ENCODE results near the gene FGF18.

DNA sequence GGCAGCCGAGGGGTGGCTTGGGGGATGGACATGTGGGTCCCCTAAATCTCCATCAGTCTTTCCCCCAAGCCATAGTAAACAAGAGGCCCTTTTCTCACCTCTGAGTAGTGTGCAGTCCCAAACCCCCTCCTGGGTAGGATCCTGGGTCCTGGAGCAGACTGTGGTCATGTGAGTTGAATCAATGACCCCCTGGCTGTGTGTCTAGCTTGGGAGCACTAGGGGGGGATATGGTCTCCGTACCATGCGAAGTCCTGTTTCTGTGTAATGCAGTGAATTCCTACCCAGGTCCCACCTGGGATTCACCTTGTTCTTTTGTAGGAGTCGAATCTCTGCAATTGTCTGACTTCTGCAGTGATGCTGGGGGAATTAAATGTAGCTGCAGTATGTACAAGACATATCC, 66.2 kb downstream of the FGF18 start:
- TF ChIP-seq, protein P1, sequence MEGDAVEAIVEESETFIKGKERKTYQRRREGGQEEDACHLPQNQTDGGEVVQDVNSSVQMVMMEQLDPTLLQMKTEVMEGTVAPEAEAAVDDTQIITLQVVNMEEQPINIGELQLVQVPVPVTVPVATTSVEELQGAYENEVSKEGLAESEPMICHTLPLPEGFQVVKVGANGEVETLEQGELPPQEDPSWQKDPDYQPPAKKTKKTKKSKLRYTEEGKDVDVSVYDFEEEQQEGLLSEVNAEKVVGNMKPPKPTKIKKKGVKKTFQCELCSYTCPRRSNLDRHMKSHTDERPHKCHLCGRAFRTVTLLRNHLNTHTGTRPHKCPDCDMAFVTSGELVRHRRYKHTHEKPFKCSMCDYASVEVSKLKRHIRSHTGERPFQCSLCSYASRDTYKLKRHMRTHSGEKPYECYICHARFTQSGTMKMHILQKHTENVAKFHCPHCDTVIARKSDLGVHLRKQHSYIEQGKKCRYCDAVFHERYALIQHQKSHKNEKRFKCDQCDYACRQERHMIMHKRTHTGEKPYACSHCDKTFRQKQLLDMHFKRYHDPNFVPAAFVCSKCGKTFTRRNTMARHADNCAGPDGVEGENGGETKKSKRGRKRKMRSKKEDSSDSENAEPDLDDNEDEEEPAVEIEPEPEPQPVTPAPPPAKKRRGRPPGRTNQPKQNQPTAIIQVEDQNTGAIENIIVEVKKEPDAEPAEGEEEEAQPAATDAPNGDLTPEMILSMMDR (IDR thresholded peaks at IDR 0.05): no peak
- TF ChIP-seq, protein P2, sequence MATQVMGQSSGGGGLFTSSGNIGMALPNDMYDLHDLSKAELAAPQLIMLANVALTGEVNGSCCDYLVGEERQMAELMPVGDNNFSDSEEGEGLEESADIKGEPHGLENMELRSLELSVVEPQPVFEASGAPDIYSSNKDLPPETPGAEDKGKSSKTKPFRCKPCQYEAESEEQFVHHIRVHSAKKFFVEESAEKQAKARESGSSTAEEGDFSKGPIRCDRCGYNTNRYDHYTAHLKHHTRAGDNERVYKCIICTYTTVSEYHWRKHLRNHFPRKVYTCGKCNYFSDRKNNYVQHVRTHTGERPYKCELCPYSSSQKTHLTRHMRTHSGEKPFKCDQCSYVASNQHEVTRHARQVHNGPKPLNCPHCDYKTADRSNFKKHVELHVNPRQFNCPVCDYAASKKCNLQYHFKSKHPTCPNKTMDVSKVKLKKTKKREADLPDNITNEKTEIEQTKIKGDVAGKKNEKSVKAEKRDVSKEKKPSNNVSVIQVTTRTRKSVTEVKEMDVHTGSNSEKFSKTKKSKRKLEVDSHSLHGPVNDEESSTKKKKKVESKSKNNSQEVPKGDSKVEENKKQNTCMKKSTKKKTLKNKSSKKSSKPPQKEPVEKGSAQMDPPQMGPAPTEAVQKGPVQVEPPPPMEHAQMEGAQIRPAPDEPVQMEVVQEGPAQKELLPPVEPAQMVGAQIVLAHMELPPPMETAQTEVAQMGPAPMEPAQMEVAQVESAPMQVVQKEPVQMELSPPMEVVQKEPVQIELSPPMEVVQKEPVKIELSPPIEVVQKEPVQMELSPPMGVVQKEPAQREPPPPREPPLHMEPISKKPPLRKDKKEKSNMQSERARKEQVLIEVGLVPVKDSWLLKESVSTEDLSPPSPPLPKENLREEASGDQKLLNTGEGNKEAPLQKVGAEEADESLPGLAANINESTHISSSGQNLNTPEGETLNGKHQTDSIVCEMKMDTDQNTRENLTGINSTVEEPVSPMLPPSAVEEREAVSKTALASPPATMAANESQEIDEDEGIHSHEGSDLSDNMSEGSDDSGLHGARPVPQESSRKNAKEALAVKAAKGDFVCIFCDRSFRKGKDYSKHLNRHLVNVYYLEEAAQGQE (IDR thresholded peaks at IDR 0.05; ENCODE audit: insufficient read depth in 1 of 2, low read depth in 2 of 2, low read length in 1 of 2): no peak

Measured in Panc1 (cell line).